WTC11 (cell line): Measurements from ENCODE around the gene CCNL1. TPM values are rescaled to one million over a fixed set of nuclear protein-coding genes. Genes with fewer than 3 reads are reported as not detected.

ENCODE experiments used
- ATAC-seq: fragments of 200-7000 bp; cut with Tn5 transposase; 2 replicates; pipeline ENCODE4 v1.10.0; 2021; ENCODE audit warnings: mild to moderate bottlenecking, moderate library complexity
- CTCF ChIA-PET: fragments of 300-600 bp; sonication (Branson Sonifier 250); formaldehyde crosslinking; loops from one replicate; lab custom pipeline; 2021; ENCODE audit warnings: antibody characterized with exemption; lab: Charles Lee
- POLR2A ChIA-PET: fragments of 350-600 bp; sonication (Branson Sonifier 250); formaldehyde crosslinking; loops from one replicate; lab custom pipeline; 2021; ENCODE audit warnings: antibody characterized with exemption; lab: Charles Lee
- DNase-seq: peaks from one replicate; pipeline ENCODE4 v3.0.0; 2021; ENCODE audit warnings: low spot score
- H3K27ac Mint-ChIP-seq: 2 replicates; pipeline ENCODE4 v1.8.0; 2021; ENCODE audit warnings: mixed read lengths
- H3K27me3 Mint-ChIP-seq: 2 replicates; pipeline ENCODE4 v1.8.0; 2021; ENCODE audit warnings: low read depth, mild to moderate bottlenecking, moderate library complexity, mixed read lengths
- H3K36me3 Mint-ChIP-seq: 2 replicates; pipeline ENCODE4 v1.8.0; 2021; ENCODE audit warnings: mixed read lengths
- H3K4me1 Mint-ChIP-seq: 2 replicates; pipeline ENCODE4 v1.8.0; 2022; ENCODE audit warnings: mixed read lengths
- H3K4me3 Mint-ChIP-seq: 2 replicates; pipeline ENCODE4 v1.8.0; 2021; ENCODE audit warnings: mild to moderate bottlenecking, moderate library complexity, mixed read lengths
- H3K9me3 Mint-ChIP-seq: 2 replicates; pipeline ENCODE4 v1.8.0; 2021; ENCODE audit warnings: mixed read lengths
- ATF1 ChIP-seq: sonication (generic); formaldehyde crosslinking; IDR thresholded peaks from 2 replicates; pipeline ENCODE4 v1.8.1; 2023; ENCODE audit warnings: mild to moderate bottlenecking, moderate library complexity, missing genetic modification reagents
- ATF3 ChIP-seq: sonication (generic); formaldehyde crosslinking; conservative IDR thresholded peaks from 2 replicates; pipeline ENCODE4 v1.8.1; 2022; ENCODE audit warnings: mild to moderate bottlenecking, missing genetic modification reagents
- ATF6 ChIP-seq: sonication (generic); formaldehyde crosslinking; IDR thresholded peaks from 2 replicates; pipeline ENCODE4 v1.8.1; 2023; ENCODE audit warnings: mild to moderate bottlenecking, missing genetic modification reagents
- CREM ChIP-seq: sonication (generic); formaldehyde crosslinking; IDR thresholded peaks from 2 replicates; pipeline ENCODE4 v1.8.1; 2022; ENCODE audit warnings: mild to moderate bottlenecking, missing genetic modification reagents, moderate library complexity
- E2F5 ChIP-seq: sonication (generic); formaldehyde crosslinking; IDR thresholded peaks from 2 replicates; pipeline ENCODE4 v1.8.1; 2022; ENCODE audit warnings: mild to moderate bottlenecking, moderate library complexity, missing genetic modification reagents
- ESRRA ChIP-seq: sonication (generic); formaldehyde crosslinking; IDR thresholded peaks from 2 replicates; pipeline ENCODE4 v1.8.1; 2022; ENCODE audit warnings: mild to moderate bottlenecking, missing genetic modification reagents, borderline replicate concordance
- FOXJ3 ChIP-seq: sonication (generic); formaldehyde crosslinking; IDR thresholded peaks from 2 replicates; pipeline ENCODE4 v1.9.0; 2021; ENCODE audit warnings: missing genetic modification reagents, mild to moderate bottlenecking, borderline replicate concordance
- HMGXB4 ChIP-seq: sonication (generic); formaldehyde crosslinking; IDR thresholded peaks from 2 replicates; pipeline ENCODE4 v1.8.1; 2023; ENCODE audit warnings: mild to moderate bottlenecking, moderate library complexity, missing genetic modification reagents
- NFATC4 ChIP-seq: fragments of 250-450 bp; sonication (Bioruptor Pico); IDR thresholded peaks from 2 replicates; pipeline ENCODE4 v1.9.0; 2021; ENCODE audit warnings: mild to moderate bottlenecking
- NR3C1 ChIP-seq: sonication (generic); formaldehyde crosslinking; conservative IDR thresholded peaks from 2 replicates; pipeline ENCODE4 v1.8.1; 2023; ENCODE audit warnings: low read depth, mild to moderate bottlenecking, missing genetic modification reagents
- OVOL2 ChIP-seq: fragments of 250-450 bp; sonication (Bioruptor Pico); IDR thresholded peaks from 2 replicates; pipeline ENCODE4 v1.9.0; 2021; ENCODE audit warnings: mild to moderate bottlenecking, borderline replicate concordance
- TP53 ChIP-seq: sonication (generic); formaldehyde crosslinking; IDR thresholded peaks from 2 replicates; pipeline ENCODE4 v1.8.1; 2023; ENCODE audit warnings: mild to moderate bottlenecking, missing genetic modification reagents
- ZNF263 ChIP-seq: sonication (generic); formaldehyde crosslinking; IDR thresholded peaks from 2 replicates; pipeline ENCODE4 v1.8.1; 2022; ENCODE audit warnings: low read depth, mild to moderate bottlenecking, moderate library complexity, missing genetic modification reagents
- ZNF416 ChIP-seq: fragments of 250-450 bp; sonication (Bioruptor Pico); IDR thresholded peaks from 2 replicates; pipeline ENCODE4 v1.9.0; 2021; ENCODE audit warnings: mild to moderate bottlenecking, inconsistent platforms
- ZNF532 ChIP-seq: fragments of 250-450 bp; sonication (Bioruptor Pico); IDR thresholded peaks from 2 replicates; pipeline ENCODE4 v1.9.0; 2021; ENCODE audit warnings: mild to moderate bottlenecking, borderline replicate concordance
- total RNA-seq: library from RNA; stranded (reverse); gene quantifications from 3 replicates; pipeline ENCODE4 v1.2.3, GENCODE V29; 2021
- TF ChIP-seq, protein P1 (sequence below): sonication (generic); formaldehyde crosslinking; IDR thresholded peaks from 2 replicates; pipeline ENCODE4 v1.8.1; 2023; ENCODE audit warnings: mild to moderate bottlenecking, missing genetic modification reagents, moderate library complexity
- TF ChIP-seq, protein P2 (sequence below): sonication (generic); formaldehyde crosslinking; conservative IDR thresholded peaks from 2 replicates; pipeline ENCODE4 v1.8.1; 2023; ENCODE audit warnings: mild to moderate bottlenecking, low read depth, missing genetic modification reagents, moderate library complexity

Gene CCNL1
- total RNA-seq, 1 experiment from 2014 or later, result 79.6 TPM

DNA sequence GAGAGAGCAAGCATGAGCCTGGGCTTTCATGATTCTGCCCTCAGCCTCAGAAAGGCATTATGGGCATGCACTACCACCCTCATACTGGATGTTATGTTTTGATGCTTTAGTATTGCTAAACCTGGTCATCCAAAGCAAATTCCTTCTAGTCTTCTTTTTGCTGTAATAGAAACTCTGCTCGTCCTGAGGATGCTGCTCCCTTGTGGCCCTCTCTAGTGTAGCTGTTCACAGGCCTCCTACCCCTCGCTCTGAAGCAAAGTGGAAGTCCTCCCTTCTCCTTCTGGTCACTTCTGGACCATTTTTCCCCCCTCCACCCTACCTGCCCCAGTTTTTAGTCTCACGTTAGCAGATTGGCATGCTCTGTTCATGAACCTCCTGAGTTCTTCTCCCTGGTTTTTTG is 22.9 kb upstream of the CCNL1 start:
- peaks cover 71% of the 10 kb centered on the region for H3K36me3 Mint-ChIP-seq
- no peak for DNase-seq
- H3K27me3 Mint-ChIP-seq, result peaks cover 20% of the 10 kb centered on the region
- H3K4me1 Mint-ChIP-seq, result no peaks in the 10 kb centered on the region
- H3K9me3 Mint-ChIP-seq, result peaks cover 74% of the 10 kb centered on the region
- no peak overlapping the region for H3K27ac Mint-ChIP-seq
- no peak overlapping the region for H3K4me3 Mint-ChIP-seq
- ChIA-PET CTCF (no interaction called here), POLR2A (no interaction called here)
- TF ChIP-seq ATF1 (CRISPR knock-in tag) (no peak), TP53 (CRISPR knock-in tag) (no peak), ATF3 (CRISPR knock-in tag) (no peak), ZNF532 (no peak), ZNF416 (CRISPR knock-in tag) (no peak), E2F5 (CRISPR knock-in tag) (no peak), ZNF263 (no peak), ATF6 (no peak), HMGXB4 (CRISPR knock-in tag) (no peak), ESRRA (CRISPR knock-in tag) (no peak), FOXJ3 (CRISPR knock-in tag) (no peak), NR3C1 (CRISPR knock-in tag) (no peak), NFATC4 (CRISPR knock-in tag) (no peak), OVOL2 (CRISPR knock-in tag) (no peak), CREM (CRISPR knock-in tag) (no peak)
- TF ChIP-seq, protein P1, sequence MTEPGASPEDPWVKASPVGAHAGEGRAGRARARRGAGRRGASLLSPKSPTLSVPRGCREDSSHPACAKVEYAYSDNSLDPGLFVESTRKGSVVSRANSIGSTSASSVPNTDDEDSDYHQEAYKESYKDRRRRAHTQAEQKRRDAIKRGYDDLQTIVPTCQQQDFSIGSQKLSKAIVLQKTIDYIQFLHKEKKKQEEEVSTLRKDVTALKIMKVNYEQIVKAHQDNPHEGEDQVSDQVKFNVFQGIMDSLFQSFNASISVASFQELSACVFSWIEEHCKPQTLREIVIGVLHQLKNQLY (CRISPR knock-in tag), result no peak
- TF ChIP-seq, protein P2, sequence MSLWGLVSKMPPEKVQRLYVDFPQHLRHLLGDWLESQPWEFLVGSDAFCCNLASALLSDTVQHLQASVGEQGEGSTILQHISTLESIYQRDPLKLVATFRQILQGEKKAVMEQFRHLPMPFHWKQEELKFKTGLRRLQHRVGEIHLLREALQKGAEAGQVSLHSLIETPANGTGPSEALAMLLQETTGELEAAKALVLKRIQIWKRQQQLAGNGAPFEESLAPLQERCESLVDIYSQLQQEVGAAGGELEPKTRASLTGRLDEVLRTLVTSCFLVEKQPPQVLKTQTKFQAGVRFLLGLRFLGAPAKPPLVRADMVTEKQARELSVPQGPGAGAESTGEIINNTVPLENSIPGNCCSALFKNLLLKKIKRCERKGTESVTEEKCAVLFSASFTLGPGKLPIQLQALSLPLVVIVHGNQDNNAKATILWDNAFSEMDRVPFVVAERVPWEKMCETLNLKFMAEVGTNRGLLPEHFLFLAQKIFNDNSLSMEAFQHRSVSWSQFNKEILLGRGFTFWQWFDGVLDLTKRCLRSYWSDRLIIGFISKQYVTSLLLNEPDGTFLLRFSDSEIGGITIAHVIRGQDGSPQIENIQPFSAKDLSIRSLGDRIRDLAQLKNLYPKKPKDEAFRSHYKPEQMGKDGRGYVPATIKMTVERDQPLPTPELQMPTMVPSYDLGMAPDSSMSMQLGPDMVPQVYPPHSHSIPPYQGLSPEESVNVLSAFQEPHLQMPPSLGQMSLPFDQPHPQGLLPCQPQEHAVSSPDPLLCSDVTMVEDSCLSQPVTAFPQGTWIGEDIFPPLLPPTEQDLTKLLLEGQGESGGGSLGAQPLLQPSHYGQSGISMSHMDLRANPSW (CRISPR knock-in tag), result no peak
- peak; percentile 73 for ATAC-seq
